OCI-LY7 (cell line): Measurements from ENCODE around the gene SPATA13.

Experiments used
- CTCF ChIP-seq: fragments of 200-600 bp; sonication (generic); conservative IDR thresholded peaks from 2 replicates; pipeline ENCODE4 v1.5.1; 2014; ENCODE audit warnings: mild to moderate bottlenecking, antibody characterized with exemption, low read length, moderate library complexity, mixed read lengths
- EZH2phosphoT487 ChIP-seq: fragments of 200-600 bp; sonication (generic); IDR thresholded peaks from 2 replicates; pipeline ENCODE4 v1.6.1; 2018; ENCODE audit warnings: low read depth, borderline replicate concordance, mild to moderate bottlenecking, mixed run types, antibody characterized with exemption, low read length, moderate library complexity, mixed read lengths

GRCh38 chr13:24194447-24194846, 33.9 kb downstream of the SPATA13 start:
- TF ChIP-seq CTCF: no peak
- no peak for TF ChIP-seq EZH2phosphoT487
